HCEC 1CT (cell line): ENCODE results near the gene F3.
A peak's percentile ranks its signal among the peaks of the same experiment; 100 is the strongest.
"Not testable (repeated sequence)": the region's sequence is repeated elsewhere in the genome, so short reads cannot be mapped to it uniquely, and the experiment has no call there.

Source experiments
- DNase-seq: peaks from one replicate; pipeline ENCODE4 v3.0.0-alpha.2; 2017

F3 gene

GRCh38 chr1:94541246-94542087 lies at the start of gene F3:
Gene F3 (minus strand): TSS chr1:94541759. CDS start chr1:94541636, 123 bp downstream.
- DNase-seq, result peak; percentile 95

GRCh38 chr1:94590203-94591137 lies 48.9 kb upstream of the F3 start:
- DNase-seq, result no peak

GRCh38 chr1:94589728-94590127 lies 48.2 kb upstream of the F3 start:
- DNase-seq, result no peak

GRCh38 chr1:94582565-94582964 lies 41.0 kb upstream of the F3 start:
- DNase-seq, result no peak

GRCh38 chr1:94580367-94581115 lies 39.0 kb upstream of the F3 start:
- no peak for DNase-seq

GRCh38 chr1:94579876-94580294 lies 38.3 kb upstream of the F3 start:
- DNase-seq, result peak; percentile 95

GRCh38 chr1:94578856-94579255 lies 37.3 kb upstream of the F3 start:
- DNase-seq, result peak; percentile 32

GRCh38 chr1:94573917-94574316 lies 32.4 kb upstream of the F3 start:
- DNase-seq, result not testable (repeated sequence)

- DNase-seq, result no peak
These were observed 31.2 kb upstream of the F3 start for GRCh38 chr1:94572780-94573179.

GRCh38 chr1:94570965-94571364 lies 29.4 kb upstream of the F3 start:
- not testable (repeated sequence) for DNase-seq

GRCh38 chr1:94568806-94569205 lies 27.2 kb upstream of the F3 start:
- not testable (repeated sequence) for DNase-seq

- DNase-seq, result not testable (repeated sequence)
These were observed 26.5 kb upstream of the F3 start for GRCh38 chr1:94567975-94568607.

- DNase-seq, result not testable (repeated sequence)
These were observed 24.9 kb upstream of the F3 start for GRCh38 chr1:94566436-94566835.

GRCh38 chr1:94565901-94566300 lies 24.3 kb upstream of the F3 start:
- no peak for DNase-seq

- DNase-seq, result no peak
These were observed 21.1 kb upstream of the F3 start for GRCh38 chr1:94562519-94563260.

GRCh38 chr1:94560333-94560732 lies 18.8 kb upstream of the F3 start:
- DNase-seq, result peak; percentile 78

GRCh38 chr1:94559921-94560320 lies 18.4 kb upstream of the F3 start:
- DNase-seq, result no peak

- no peak for DNase-seq
These were observed 13.5 kb upstream of the F3 start for GRCh38 chr1:94555091-94555490.

GRCh38 chr1:94554580-94554979 lies 13.0 kb upstream of the F3 start:
- no peak for DNase-seq

GRCh38 chr1:94553931-94554330 lies 12.4 kb upstream of the F3 start:
- no peak for DNase-seq

- peak; percentile 19 for DNase-seq
These were observed 11.8 kb upstream of the F3 start for GRCh38 chr1:94553323-94553730.
